ENCODE measurements around the gene DNAJB12.

DNA sequence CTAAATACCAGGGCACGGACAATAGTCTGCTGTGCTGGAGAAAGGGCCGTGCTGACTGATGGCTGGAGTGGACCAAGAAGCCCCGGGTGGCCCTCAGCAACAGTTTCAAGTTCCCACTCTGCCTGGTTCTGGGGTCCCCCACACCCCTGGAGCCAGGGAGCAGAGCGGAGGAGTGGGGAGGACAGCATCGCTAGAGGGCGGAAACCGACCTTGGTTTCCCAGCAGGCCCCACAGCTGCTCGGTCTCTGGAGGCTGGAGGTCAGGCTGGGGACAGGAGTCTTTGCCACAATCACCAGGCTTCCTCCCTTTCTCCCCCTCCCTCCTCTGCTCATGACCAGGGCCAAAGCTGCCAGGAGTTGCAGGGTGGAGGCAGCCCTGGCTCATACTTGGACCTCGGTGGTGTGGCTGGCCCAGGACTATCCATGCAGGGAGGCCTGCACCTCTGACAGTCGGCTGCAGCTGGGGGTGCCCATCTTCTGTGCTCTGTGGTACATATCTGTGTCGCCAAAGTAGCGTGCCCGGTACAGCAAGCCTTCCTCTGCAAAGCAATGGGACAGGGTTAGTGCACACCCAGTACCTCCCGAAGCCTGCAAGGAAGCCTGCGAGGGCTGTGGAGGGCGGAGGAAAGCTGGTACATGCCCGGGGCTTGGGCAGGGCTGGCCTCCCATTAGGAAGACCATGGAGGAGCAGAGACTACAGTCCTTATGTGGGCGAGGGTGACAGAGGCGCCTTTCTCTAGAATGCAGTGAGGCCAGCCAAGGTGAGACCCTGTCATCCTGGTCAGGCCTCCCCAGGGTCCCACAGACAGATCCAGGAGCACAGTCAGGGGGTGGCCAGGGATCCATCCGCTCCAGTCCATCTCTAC, 19.1 kb downstream of the DNAJB12 start:
- TF ChIP-seq SUZ12 (IDR thresholded peaks at IDR 0.05; ENCODE audit: extremely low read depth, insufficient read depth, insufficient read length) (no peak), YY1 (IDR thresholded peaks at IDR 0.05; ENCODE audit: insufficient read depth, insufficient read length) (no peak)
